Lower leg skin (tissue), 3 donors: ENCODE measurements around the gene LHX3.

ENCODE experiments used
- POLR2A ChIP-seq, 2 donors: fragments of 450-650 bp; IDR thresholded peaks; one replicate each; pipeline ENCODE4 v1.6.1; 2016 to 2017; ENCODE audit warnings: antibody characterized with exemption in 2 of 2, mild to moderate bottlenecking in 1 of 2, moderate library complexity in 1 of 2
- TF ChIP-seq, protein P1 (sequence below), 3 donors: fragments of 450-650 bp; IDR thresholded peaks; one replicate each; pipeline ENCODE4 v1.5.1; 2016; ENCODE audit warnings: antibody characterized with exemption in 3 of 3, mild to moderate bottlenecking in 3 of 3, moderate library complexity in 2 of 3

DNA sequence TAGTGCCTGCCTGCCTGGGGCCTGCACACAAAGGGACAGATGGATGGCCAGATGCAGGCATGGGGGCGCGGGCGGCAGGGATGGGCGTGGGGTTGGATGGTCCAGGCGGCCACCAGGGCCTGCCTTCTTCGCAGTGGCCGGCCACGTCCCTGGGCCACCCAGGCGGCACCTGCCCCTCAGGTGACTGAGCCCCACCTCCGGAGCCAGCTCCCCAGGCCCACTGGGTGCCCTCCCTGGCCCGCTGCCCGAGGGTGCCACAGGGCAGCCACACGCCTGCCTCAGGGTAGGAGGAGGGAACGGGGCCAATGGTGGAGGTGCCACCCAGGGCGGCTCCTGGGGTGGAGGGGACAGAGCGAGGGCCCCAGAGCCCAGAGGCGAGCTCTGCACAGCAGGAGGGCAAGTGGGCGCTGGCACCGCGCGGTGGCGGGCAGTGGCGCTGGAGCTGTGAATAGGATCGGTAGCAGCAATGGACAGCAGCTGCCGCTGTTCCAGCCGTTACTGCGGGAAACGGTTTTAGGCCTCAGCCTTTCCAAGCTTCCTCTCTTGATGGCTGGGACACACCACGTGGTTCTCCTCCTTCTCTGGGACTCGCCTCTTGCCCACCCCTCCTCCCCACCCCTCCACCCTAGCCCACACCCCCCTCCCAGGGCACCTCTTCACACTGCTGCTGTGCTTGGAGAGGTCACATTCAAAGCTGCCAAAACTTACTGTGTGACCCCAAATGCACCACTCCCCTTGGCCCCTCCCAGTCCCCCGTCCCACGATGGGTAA lies 19.1 kb downstream of the LHX3 start:
- TF ChIP-seq, protein P1, sequence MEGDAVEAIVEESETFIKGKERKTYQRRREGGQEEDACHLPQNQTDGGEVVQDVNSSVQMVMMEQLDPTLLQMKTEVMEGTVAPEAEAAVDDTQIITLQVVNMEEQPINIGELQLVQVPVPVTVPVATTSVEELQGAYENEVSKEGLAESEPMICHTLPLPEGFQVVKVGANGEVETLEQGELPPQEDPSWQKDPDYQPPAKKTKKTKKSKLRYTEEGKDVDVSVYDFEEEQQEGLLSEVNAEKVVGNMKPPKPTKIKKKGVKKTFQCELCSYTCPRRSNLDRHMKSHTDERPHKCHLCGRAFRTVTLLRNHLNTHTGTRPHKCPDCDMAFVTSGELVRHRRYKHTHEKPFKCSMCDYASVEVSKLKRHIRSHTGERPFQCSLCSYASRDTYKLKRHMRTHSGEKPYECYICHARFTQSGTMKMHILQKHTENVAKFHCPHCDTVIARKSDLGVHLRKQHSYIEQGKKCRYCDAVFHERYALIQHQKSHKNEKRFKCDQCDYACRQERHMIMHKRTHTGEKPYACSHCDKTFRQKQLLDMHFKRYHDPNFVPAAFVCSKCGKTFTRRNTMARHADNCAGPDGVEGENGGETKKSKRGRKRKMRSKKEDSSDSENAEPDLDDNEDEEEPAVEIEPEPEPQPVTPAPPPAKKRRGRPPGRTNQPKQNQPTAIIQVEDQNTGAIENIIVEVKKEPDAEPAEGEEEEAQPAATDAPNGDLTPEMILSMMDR (IDR thresholded peaks at IDR 0.05), result no peak
- no peak for TF ChIP-seq POLR2A (IDR thresholded peaks at IDR 0.05)
